ENCODE results near the gene ZNF654.
"Not testable (repeated sequence)": the region's sequence is repeated elsewhere in the genome, so short reads cannot be mapped to it uniquely, and the experiment has no call there.

Gene ZNF654

DNA sequence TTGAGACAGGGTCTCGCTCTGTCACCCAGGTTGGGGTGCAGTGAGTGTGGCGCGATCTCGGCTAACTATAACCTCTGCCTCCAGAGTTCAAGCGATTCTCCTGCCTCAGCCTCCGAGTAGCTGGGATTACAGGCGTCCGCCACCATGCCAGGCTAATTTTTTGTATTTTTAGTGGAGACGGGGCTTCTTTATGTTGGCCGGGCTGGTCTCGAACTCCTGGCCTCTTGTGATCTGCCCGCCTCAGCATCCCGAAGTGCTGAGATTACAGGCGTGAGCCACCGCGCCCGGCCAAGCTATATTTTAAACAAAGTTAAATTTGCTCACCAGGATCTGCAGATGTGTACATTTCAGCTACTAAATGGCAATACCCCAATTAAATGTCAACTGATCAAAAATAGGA, 89.6 kb downstream of the ZNF654 start:
- DNase-seq = no peak

DNA sequence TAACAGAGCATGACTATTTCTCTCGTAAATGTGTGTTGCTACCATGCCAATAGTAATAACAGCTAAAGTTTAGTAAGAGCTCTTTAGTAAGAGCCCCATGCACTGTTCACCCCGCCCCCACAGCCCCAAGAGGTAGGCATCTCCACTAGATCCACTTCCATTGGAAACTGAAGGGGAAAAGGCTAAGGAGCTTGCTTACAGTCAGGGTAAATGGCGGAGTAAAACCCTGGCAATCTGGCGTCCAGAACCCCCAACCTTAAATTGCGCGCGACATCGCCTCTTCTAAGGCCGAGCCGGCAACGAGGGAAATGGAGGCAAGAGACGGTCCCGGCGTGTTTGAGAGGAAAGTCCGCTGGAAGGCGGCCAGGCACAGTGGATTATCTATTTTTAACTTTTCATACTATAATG, 90.0 kb downstream of the ZNF654 start:
- peak; percentile 62 for DNase-seq

DNA sequence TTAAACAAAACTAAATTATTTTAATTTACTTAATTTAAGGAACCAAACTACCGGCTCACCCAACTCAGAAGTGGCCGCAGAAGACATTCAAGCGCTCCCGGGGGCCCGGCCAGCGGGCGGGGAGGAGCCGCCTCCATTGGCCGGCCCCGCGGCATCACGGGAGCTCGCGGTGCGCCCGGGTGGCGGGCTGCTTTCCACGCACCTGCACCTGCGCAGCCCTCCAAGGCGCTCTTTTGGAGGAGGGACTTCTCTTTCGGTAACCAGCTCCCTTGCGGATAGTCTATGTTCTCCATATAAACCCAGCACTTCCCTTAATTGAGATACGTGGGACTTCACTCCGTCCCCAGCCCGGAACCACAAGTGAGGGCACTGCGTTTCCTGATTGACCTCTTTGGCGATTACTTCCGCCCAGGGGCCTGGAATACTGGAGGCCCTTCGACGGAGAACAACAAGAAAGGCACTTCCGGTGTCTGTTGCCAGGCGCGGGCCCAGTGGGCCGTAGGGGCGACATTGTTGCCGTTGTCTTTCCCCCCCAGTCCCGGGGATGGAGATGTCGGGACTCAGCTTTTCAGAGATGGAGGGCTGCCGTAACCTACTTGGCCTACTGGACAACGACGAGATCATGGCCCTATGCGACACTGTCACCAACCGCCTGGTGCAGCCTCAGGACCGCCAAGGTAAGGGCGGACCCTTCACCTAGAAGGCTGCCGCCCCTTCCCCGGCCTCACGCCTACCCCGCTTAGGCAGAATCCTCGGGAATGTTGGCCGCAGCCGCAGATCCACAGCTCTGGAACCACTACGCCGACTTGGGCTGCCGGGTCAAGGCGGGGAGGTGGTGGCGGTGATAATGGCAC, 90.7 kb downstream of the ZNF654 start, which contains the start of gene C3orf38:
TSS of gene C3orf38 (plus strand) at position 451 of the 854 bp plus-strand sequence. CDS start at position 545, 94 bp downstream.
- DNase-seq = peak; percentile 62

DNA sequence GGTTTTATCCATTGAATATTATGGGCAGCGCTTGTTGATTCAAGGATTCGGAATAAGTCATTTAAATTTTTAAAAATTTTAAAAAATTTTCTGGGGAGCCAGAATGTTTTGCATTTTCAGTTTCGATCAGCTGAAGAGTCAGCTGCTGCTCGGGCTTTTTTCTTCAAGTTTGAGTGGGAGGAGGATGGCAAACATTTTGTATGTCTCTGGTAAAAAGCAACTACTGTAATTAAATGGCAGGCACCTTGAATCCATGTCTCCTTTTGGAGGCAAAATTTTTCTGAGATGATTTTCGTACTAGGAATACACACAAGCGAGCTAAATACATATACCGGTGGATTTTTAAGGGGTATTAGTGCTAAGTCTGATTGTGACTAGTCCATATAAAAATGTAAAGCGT, 91.3 kb downstream of the ZNF654 start:
- DNase-seq = peak; percentile 9

DNA sequence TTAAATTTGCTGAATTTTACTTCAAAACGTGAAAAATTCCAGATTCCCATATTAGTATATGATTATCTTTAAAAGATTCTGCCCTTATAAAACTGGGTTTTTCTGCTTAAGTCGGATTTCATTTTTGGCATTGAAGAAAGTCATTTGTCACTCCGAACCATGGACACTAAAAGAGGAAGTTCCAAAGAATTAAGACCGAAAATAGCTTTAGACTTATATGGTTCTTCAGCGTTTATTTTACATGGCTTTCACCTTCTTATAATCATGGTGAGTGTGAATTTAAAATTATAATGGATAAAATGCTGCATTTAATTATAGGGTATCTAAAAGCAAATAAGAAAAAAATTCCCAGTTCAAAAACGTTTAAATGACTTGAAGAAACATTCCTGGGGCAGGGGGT, 91.8 kb downstream of the ZNF654 start:
- no peak for DNase-seq

DNA sequence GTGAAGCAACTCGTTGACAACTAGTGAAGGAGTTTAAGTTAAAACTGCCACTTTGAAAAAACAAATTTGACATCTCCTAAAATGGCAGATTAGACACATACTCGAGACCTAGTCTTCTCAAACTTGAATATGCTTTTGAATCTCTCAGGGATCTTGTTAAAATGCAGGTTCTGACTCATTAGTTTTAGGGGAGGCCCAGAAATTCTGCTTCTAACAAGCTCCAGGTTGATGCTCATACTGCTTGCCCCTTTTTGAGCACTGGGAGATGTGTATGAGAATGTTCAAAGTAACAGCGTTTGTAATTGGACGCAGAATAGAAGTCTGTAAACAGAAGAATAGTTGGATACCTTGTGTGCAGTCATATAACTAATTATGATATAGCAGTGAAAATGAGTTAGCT, 92.3 kb downstream of the ZNF654 start:
- no peak for DNase-seq

DNA sequence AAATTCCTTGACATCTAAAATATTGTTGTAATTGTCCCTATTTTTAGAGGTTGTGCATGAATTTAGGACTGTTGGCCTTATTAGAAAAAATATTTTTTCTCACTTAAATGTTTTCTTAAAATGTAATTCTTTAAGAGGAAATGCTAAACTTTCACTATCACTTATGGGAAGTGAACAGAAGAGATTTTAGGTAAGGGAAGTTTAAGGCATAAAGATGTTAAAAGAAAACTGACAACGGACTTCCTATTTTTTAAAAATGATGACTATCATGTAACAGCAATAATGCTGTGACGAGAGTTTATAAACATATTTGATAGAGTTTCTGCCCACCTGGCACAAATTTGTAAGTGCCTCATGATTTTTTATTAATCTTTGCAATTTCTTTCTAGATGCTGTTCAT, 93.8 kb downstream of the ZNF654 start:
- DNase-seq = no peak

DNA sequence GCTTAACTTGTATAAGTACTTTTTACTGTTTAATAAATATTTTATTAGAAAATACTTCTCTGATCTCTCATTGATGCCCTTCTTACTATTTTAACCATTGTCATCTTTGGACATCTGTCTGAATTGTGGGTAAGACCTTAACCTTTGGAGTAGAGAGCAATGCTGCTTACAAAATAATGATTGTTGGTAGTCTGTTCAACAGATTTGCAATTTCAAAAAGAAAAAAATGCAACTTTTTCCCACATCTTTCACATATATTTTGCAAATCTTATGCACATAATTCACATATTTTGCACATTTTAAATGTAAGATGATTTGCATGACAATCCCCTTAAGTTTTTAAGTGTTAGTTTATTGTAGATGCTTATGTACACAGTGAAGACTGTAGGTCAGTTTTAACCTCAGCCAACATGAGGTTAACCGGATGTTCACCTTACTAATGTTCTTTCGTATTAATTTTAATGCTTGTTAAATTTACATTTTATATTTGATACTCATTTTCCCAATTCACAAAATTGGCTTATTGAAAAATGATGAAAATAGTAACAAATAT, 107.4 kb downstream of the ZNF654 start:
- DNase-seq = no peak

DNA sequence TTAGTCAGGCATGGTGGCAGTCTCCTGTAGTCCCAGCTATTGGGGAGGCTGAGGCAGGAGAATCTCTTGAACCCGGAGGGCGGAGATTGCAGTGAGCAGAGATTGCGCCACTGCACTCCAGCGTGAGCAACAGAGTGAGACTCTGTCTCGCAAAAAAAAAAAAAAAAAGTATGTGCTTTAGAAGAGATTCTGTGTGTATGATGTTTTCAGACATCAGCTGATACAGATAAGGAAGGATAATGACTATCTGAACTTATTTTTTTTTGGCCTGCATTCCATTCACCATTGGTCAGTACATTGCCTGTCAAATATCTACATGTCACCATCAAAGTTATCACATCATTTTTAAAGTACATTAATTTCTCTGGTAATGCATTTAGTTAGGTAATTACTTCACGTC, 108.1 kb downstream of the ZNF654 start:
- no peak for DNase-seq

DNA sequence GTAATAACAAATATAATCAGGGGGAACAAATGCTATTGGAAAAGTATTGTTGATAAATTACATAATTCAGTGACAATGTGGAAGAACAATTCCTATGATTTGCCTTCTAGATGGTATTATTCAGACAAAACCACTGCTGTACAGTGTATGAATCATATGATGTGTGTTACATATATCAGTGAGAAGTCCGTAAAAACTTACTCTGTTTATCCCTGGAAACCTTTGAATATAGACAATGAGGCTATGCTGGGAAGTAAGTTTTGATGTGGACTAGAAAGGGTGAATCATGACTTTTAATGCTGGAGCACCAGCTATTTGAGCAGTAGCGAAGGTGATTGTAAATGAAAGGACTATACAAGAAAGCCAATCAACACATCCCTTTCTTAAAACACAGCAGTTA, 108.6 kb downstream of the ZNF654 start:
- DNase-seq = no peak

DNA sequence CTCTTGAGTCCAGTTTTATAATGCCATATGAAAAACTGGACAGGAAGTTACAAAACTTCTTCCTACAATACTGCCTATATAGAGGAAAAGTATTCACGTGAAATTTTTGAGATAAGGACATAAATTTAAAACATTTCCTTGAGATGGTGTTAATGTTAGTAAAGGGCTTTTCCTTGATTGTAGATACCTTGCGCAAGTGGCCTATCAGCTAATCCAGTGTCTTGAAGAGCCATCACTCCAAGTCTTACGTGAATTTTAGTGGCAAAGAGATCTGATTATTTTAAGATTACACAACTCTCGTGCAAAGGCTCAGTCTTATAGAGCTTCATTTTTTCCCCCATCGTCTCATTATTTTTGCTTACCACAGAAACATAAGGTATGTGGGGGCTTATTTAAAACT, 109.1 kb downstream of the ZNF654 start:
- no peak for DNase-seq

DNA sequence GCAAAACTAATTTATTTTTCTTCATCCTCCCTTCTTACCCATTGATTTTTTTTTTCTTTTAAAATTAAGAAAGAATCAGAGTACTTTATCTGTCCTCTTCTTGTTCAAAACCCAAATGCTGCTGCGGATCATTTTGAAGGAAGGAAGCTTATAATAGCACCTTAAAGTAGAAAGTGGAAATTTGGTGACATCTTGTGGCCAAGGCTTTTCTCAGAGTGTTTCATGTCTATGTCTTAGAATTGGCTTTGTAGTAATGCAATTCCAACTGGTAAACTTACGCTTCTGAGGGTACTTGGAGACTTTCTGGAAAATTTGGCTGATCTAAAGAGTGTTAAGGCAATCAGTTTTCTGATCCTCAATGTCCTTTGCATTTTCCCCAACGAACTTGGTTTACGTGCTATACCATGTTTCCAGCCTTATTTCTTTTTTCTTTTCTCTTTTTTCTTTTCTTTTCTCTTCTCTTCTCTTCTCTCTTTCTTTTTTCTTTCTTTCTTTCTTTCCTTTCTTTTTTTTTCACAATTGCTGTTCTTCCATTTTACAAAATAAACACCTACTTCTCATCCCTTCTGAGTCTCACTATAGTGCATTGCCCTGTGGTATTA, 121.4 kb downstream of the ZNF654 start:
- DNase-seq = peak; percentile 6

DNA sequence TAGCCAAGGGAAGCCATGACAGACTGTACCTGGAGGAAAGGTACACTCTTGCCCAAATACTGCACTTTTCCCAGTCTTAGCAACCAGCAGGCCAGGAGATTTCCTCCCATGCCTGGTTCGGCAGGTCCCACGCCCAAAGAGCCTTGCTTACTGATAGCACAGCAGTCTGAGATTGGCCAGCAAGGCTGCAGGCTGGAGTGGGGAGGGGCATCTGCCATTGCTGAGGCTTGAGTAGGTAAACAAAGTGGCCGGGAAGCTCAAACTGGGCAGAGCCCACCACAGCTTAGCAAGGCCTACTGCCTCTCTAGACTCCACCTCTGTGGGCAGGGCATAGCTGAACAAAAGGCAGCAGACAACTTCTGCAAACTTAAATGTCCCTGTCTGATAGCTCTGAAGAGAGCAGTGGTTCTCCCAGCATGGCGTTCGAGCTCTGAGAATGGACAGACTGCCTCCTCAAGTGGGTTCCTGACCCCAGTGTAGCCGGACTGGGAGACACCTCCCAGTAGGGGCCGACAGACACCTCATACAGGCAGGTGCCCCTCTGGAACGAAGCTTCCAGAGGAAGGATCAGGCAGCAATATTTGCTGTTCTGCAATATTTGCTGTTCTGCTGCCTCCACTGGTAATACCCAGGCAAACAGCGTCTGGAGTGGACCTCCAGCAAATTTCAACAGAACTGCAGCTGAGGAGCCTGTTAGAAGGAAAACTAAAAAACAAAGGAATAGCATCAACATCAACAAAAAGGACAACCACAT, 123.3 kb downstream of the ZNF654 start:
- not testable (repeated sequence) for DNase-seq

DNA sequence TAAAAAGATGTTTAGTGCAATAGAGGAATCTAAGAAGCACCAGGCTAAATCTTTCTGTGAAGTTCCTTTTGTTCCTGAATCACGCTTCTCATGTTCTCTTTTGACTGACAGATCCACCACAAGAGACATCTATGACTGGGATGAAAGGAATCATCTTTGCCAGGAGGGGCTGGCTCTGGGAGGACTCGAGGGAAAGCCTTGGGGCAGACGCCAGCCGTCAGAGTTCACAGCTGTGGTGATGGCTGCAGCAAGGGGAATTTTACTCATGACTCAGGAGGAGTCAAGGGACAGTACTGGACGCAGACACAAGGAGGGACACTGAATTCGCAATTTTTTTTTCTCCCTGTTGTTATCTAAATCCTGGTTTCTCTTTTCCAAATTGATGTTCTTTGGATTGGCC, 129.4 kb downstream of the ZNF654 start:
- no peak for DNase-seq

DNA sequence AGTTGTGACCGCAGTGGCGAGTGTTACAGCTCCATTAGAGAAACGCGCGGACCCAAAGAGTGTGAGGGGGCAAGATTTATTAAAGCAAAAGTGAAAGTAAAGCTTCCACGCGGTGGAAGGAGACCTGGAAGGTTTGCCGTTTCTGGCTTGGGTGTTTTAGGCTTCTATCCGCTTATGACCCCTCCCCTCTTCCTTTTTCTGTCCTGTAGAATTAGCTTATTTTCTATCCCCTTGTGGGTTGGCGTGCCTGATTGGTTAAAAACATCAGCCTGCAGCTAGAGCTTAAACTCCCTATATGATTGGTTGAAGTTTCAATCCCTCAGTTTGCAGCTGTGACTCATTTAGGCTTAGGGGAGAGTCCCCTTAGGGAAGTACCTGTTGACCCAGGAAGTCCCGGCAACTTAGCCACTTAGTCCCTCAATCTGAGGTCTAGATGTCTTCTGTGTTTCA, 130.3 kb downstream of the ZNF654 start:
- DNase-seq = no peak

DNA sequence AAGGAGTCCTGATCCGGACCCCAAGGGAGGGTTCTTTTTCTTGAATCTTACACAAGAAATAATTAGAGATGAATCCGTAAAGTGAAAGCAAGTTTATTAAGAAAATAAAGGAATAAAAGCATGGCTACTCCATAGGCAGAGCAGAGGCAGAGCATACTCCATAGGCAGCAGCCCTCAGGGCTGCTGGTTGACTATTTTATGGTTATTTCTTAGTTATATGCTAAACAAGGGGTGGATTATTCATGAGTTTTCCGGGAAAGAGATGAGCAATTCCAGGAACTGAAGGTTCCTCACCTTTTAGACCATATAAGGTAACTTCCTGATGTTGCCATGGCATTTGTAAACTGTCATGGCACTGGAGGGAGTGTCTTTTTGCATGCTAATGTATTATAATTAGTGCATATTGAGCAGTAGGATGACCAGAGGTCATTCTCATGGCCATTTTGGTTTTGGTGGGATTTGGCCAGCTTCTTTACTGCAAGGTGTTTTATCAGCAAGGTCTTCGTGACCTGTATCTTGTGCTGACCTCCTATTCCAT, 132.9 kb downstream of the ZNF654 start:
- DNase-seq = no peak

DNA sequence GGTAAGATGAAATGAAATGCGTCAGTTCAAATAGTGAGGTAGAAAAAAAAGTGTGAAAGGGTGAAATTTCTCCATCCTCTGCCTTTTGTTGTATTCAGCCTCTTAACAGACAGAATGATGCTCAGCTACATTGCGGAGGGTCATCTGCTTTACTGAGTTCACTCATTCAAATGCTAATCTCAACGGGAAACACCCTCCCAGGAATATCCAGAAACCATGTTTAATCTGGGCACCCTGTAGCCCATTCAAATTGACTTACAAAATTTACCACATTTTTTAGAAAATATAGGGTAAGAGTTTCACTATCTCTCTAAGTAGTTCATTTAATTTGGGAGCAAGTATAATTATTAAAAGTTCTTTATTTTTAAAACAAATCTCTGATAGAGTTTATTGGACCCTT, 133.6 kb downstream of the ZNF654 start:
- no peak for DNase-seq
